Esophagus squamous epithelium (tissue), 5 donors: ENCODE data around the gene COL6A3. TPM values are rescaled to one million over a fixed set of nuclear protein-coding genes. Genes with fewer than 3 reads are reported as not detected.

Experiments
- DNase-seq: peaks from one replicate; lab custom pipeline; 2025; lab: John Stamatoyannopoulos, UW
- H3K27ac ChIP-seq, 4 donors: fragments of 200-600 bp; sonication (generic); one replicate each; pipeline ENCODE4 v1.5.1; 2016 to 2019; ENCODE audit warnings: mild to moderate bottlenecking in 1 of 4
- H3K27me3 ChIP-seq, 4 donors: fragments of 200-600 bp; sonication (generic); 1 replicate in 3 of 4; 2 replicates in 1 of 4; pipeline versions ENCODE4 v1.5.1 to v1.6.0; 2017 to 2021; ENCODE audit warnings: antibody characterized with exemption in 1 of 4
- H3K36me3 ChIP-seq, 3 donors: fragments of 200-600 bp; sonication (generic); one replicate each; pipeline ENCODE4 v1.5.1; 2016 to 2019
- H3K4me1 ChIP-seq, 3 donors: fragments of 200-600 bp; sonication (generic); one replicate each; pipeline ENCODE4 v1.5.1; 2017 to 2019
- H3K4me3 ChIP-seq, 4 donors: fragments of 200-600 bp; sonication (generic); 1 replicate in 3 of 4; 2 replicates in 1 of 4; pipeline ENCODE4 v1.5.1; 2016 to 2019; ENCODE audit warnings: mild to moderate bottlenecking in 2 of 4, moderate library complexity in 1 of 4
- H3K9me3 ChIP-seq, 3 donors: fragments of 200-600 bp; sonication (generic); one replicate each; pipeline ENCODE4 v1.5.1; 2016 to 2019
- POLR2A ChIP-seq, 4 donors: fragments of 450-650 bp; IDR thresholded peaks; one replicate each; pipeline ENCODE4 v1.6.1; 2017; ENCODE audit warnings: antibody characterized with exemption in 4 of 4, mild to moderate bottlenecking in 4 of 4, moderate library complexity in 3 of 4
- WGBS, 2 donors: methylation state at CpG; one replicate each; pipeline ENCODE4 v1.1.5; 2018; 5-methylcytosine and 5-hydroxymethylcytosine counted together
- intact Hi-C: fragments of 100-400 bp; cut with DNase I; formaldehyde crosslinking; loops from one replicate; pipeline ENCODE4 v1.15.0; 2022
- total RNA-seq, 4 donors: library from RNA; depleted of rRNA; stranded (reverse); fragments of >200 nt; gene quantifications; one replicate each; pipeline ENCODE4 v1.1.0, GENCODE V29; 2016
- TF ChIP-seq, protein P1 (sequence below), 6 experiments: fragments of 450-650 bp in 4 of 6; fragments of 200-600 bp in 2 of 6; sonication (generic) in 2 of 6; IDR thresholded peaks; one replicate each; pipeline ENCODE4 v1.5.1; 2016 to 2019; ENCODE audit warnings: antibody characterized with exemption in 6 of 6, mild to moderate bottlenecking in 4 of 6, moderate library complexity in 4 of 6
- donor health status: DM: yes; HTN: yes; CAD: no.

Gene COL6A3
- total RNA-seq, 4 donors from 2014 or later: 8.9 to 138 (median 46.5) TPM

DNA sequence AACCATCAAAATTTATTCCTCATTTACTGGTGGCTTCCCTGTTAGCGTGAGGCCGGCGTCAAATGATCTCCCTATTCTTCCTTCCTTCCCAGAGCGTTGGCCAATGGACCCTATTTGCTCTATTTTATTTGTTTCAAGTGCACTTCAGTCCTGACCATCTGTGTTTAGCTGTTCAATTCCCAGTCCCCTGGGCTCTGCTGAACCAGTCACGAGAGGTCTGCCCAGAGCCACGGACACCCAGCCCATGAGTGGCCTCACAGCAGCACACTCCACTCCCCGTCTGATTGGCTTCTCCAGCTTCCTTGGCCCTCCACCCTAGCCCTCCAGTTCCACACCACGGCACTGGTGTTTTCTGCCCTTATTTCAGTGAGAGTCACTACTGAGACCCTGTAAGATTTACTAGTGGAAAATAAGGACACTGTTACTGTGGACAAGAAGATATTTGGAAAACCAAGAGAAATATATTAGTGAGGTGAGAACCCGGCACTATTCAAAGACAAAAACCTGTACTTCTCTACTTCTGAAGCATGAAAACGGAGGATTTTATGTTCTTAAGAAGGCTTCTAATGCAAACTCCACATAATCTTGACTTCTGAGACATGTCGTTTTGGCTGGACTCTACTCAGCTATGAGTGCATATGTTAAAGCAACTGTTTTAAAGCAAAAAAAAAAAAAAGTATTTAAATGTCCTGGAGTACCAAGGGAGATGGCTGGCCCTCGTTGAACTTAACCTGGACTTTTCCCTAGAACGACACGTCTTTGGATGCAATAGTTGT lies 86.6 kb downstream of the COL6A3 start:
- intact Hi-C loops: no loop called here
- Histone ChIP-seq H3K9me3 (no peaks in the 10 kb centered on the region), H3K27me3 (peaks cover 0 to 4% (median 0%) of the 10 kb centered on the region in 4 donors), H3K4me3 (no peak overlapping the region), H3K36me3 (no peaks in the 10 kb centered on the region), H3K27ac (peak overlapping the region; percentile 13 to 86 (median 79)), H3K4me1 (peaks cover 0 to 49% (median 5%) of the 10 kb centered on the region in 3 donors)
- 85 to 86% methylated on average over 13 to 14 of the region's 14 CpGs for WGBS, 2 donors
- TF ChIP-seq POLR2A (IDR thresholded peaks at IDR 0.05): no peak
- TF ChIP-seq, protein P1, sequence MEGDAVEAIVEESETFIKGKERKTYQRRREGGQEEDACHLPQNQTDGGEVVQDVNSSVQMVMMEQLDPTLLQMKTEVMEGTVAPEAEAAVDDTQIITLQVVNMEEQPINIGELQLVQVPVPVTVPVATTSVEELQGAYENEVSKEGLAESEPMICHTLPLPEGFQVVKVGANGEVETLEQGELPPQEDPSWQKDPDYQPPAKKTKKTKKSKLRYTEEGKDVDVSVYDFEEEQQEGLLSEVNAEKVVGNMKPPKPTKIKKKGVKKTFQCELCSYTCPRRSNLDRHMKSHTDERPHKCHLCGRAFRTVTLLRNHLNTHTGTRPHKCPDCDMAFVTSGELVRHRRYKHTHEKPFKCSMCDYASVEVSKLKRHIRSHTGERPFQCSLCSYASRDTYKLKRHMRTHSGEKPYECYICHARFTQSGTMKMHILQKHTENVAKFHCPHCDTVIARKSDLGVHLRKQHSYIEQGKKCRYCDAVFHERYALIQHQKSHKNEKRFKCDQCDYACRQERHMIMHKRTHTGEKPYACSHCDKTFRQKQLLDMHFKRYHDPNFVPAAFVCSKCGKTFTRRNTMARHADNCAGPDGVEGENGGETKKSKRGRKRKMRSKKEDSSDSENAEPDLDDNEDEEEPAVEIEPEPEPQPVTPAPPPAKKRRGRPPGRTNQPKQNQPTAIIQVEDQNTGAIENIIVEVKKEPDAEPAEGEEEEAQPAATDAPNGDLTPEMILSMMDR (IDR thresholded peaks at IDR 0.05): no peak
- no peak for DNase-seq

DNA sequence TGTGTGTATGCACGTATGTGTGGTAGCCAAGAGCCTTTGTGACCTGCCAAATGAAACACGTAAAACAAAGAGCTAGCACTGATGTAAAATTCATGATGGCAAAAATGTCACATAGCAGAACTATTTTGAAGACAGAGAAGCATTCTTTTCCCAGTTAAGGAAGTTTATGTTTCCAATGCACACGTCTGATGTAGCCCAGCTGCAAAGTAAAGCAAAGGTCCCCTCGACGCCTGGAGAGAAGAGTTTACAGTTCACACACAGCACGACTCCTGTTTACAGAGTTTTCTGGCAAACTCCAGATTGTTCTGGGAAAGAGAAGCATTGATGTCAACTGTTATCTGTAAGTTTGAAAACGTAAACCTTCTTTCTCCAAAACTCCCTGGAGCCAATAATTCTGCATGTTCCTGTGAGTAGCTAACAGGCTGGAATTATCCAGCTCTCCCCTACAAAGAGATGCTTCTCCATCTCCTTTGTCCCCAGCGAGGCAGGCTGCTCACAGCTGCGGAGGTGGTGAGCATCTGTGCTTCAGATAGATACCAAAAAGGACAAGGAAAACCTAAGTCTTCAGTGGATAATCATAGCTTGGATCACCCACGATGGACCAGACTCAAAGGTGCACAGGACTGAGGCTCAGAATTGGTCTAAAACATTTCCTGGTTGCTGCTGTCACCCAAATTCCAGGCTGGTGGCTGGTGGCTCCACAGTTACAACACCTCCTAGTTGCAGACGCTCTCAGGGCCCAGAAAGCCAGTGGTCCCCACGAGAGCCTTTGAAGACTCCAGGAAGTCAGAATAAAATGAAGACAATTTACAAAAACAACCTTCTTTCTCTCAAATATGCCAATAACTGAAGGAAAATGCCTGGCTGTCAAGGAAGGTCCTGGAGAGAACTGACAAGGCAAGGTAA lies 87.4 kb downstream of the COL6A3 start:
- Histone ChIP-seq H3K4me1 (peaks cover 0 to 58% (median 5%) of the 10 kb centered on the region in 3 donors), H3K4me3 (no peak overlapping the region), H3K9me3 (no peaks in the 10 kb centered on the region), H3K27me3 (peaks cover 0 to 4% (median 0%) of the 10 kb centered on the region in 4 donors), H3K36me3 (no peaks in the 10 kb centered on the region), H3K27ac (peak overlapping the region; percentile 13 to 86 (median 79))
- intact Hi-C loops: no loop called here
- WGBS, 2 donors: 43 to 47% methylated on average over 12 of the region's 12 CpGs
- TF ChIP-seq POLR2A (IDR thresholded peaks at IDR 0.05): no peak
- no peak for DNase-seq

DNA sequence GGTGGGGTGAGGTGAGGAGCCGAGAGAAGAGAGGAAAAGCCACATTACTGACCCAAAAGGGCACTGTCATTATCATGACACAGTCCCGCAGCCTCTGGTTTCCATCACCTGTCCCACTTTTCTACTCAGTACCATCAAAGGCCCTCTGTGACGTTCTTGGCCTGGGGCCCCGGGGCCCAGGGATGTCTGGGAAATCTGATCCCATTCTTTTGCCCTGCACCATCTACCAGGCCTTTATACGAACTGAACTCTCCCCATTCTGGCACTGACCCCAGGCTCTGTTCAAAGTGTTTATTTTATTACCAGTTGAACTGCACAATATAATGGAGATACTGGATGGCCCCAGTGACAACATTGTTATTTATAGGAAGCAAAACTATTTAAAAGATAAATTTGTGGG lies 89.1 kb downstream of the COL6A3 start:
- peak overlapping the region; percentile 32 to 86 (median 79) for H3K27ac ChIP-seq
- peaks cover 0 to 4% (median 0%) of the 10 kb centered on the region in 4 donors for H3K27me3 ChIP-seq
- no peak overlapping the region for H3K4me3 ChIP-seq
- no peaks in the 10 kb centered on the region for H3K9me3 ChIP-seq
- 42 to 50% methylated on average over 5 of the region's 5 CpGs for WGBS, 2 donors
- intact Hi-C loops: no loop called here
- TF ChIP-seq POLR2A (IDR thresholded peaks at IDR 0.05): no peak
- TF ChIP-seq, protein P1 (IDR thresholded peaks at IDR 0.05): no peak
- H3K36me3 ChIP-seq: no peaks in the 10 kb centered on the region
- H3K4me1 ChIP-seq: peaks cover 0 to 73% (median 16%) of the 10 kb centered on the region in 3 donors
- no peak for DNase-seq

DNA sequence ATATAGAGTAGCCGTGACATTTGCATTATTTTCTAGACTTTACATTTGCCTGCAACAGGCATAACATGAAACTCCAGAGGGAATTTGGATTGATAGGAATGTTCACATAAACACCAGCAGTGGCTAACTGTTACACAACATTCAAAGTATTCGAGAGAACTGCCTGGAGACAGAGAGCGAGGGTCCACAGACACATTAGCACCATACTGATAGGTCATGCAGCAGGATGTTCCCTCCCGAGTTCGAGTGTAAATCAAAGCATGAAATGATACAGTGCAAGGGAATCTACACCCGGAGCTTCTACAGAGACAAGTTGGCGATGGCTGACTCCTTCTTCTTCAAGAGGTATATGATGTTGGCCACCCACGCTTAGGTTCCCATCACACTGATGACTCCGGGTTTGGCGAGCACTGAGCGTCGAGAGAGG lies 89.5 kb downstream of the COL6A3 start:
- TF ChIP-seq POLR2A (IDR thresholded peaks at IDR 0.05): no peak
- TF ChIP-seq, protein P1 (IDR thresholded peaks at IDR 0.05): no peak
- no peak for DNase-seq
- H3K9me3 ChIP-seq: no peaks in the 10 kb centered on the region
- no peaks in the 10 kb centered on the region for H3K36me3 ChIP-seq
- no peak overlapping the region for H3K4me3 ChIP-seq
- H3K27ac ChIP-seq: peak overlapping the region; percentile 32 to 86 (median 79)
- peaks cover 0 to 73% (median 16%) of the 10 kb centered on the region in 3 donors for H3K4me1 ChIP-seq
- 73 to 78% methylated on average over 11 to 12 of the region's 12 CpGs for WGBS, 2 donors
- peaks cover 0 to 4% (median 0%) of the 10 kb centered on the region in 4 donors for H3K27me3 ChIP-seq
- intact Hi-C loops: no loop called here

DNA sequence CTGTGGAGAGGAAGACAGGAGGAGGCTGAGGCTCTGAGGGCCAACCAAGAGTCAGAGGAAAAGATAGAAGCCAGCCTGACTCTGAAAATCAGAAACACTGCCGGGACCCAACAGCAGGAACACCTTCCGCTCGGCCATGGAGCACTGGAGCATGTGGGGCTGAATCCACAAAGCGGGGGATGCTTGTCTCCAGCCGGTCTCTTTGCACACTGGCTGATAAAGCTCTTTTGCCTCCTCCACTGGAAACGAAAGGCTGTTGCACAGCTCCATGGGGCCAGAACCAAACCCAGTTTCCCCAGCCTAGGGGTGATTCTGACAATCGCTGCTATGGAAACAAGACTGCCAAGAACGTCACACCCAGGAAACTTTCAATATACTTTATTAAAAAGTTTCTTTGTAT lies 90.3 kb downstream of the COL6A3 start:
- DNase-seq: no peak
- Histone ChIP-seq H3K4me1 (peaks cover 0 to 73% (median 16%) of the 10 kb centered on the region in 3 donors), H3K4me3 (no peak overlapping the region), H3K9me3 (no peaks in the 10 kb centered on the region), H3K27ac (peak overlapping the region; percentile 29 to 86 (median 70)), H3K27me3 (peaks cover 0 to 4% (median 0%) of the 10 kb centered on the region in 4 donors), H3K36me3 (no peaks in the 10 kb centered on the region)
- 67 to 68% methylated on average over 8 of the region's 8 CpGs for WGBS, 2 donors
- intact Hi-C loops: no loop called here
- TF ChIP-seq POLR2A (IDR thresholded peaks at IDR 0.05): no peak
